Measurements from ENCODE around the gene MAD1L1. TPM values are rescaled to one million over a fixed set of nuclear protein-coding genes. Genes with fewer than 3 reads are reported as not detected.

The MAD1L1 gene
- total and polyA plus RNA-seq, 7 donors = 11.7 to 17.5 (median 15.6) TPM

DNA sequence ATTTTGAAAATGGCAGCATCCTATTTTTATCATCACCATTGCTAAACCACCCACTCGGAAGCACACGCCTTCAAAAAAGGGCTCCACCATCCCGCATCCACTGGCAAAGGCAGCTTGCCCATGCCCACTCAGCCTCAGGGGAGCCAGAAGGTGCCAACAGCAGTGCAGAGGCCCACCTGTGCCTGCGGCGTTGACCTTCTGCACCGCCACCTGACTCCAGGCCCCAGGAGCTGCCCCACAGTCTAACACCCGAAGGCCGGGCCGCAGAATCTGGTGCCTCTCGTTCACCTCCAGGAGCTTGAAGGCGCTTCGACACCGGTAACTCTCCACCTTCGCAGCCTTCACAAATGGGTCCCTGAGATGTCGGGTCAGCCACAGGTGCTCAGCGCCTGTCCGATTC, 6.5 kb upstream of the MAD1L1 start:
- Histone ChIP-seq H3K27ac (no peak overlapping the region), H3K4me1 (peaks cover 9% of the 10 kb centered on the region), H3K36me3 (ENCODE audit: insufficient read depth in 1 of 2, low read depth in 1 of 2) (peaks cover 0 to 53% of the 10 kb centered on the region in 2 donors), H3K9me3 (no peaks in the 10 kb centered on the region), H3K27me3 (ENCODE audit: insufficient read depth in 3 of 3, low read length in 2 of 3) (no peaks in the 10 kb centered on the region), H3K4me3 (no peak overlapping the region)
- intact Hi-C loops (cut with DNase I) = no loop called here
- TF ChIP-seq, protein P1, sequence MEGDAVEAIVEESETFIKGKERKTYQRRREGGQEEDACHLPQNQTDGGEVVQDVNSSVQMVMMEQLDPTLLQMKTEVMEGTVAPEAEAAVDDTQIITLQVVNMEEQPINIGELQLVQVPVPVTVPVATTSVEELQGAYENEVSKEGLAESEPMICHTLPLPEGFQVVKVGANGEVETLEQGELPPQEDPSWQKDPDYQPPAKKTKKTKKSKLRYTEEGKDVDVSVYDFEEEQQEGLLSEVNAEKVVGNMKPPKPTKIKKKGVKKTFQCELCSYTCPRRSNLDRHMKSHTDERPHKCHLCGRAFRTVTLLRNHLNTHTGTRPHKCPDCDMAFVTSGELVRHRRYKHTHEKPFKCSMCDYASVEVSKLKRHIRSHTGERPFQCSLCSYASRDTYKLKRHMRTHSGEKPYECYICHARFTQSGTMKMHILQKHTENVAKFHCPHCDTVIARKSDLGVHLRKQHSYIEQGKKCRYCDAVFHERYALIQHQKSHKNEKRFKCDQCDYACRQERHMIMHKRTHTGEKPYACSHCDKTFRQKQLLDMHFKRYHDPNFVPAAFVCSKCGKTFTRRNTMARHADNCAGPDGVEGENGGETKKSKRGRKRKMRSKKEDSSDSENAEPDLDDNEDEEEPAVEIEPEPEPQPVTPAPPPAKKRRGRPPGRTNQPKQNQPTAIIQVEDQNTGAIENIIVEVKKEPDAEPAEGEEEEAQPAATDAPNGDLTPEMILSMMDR (IDR thresholded peaks at IDR 0.05) = no peak
- 97 to 98% (median 97%) methylated on average over 17 of the region's 17 CpGs for WGBS, 3 donors
- no peak for ATAC-seq
- no peak for DNase-seq

DNA sequence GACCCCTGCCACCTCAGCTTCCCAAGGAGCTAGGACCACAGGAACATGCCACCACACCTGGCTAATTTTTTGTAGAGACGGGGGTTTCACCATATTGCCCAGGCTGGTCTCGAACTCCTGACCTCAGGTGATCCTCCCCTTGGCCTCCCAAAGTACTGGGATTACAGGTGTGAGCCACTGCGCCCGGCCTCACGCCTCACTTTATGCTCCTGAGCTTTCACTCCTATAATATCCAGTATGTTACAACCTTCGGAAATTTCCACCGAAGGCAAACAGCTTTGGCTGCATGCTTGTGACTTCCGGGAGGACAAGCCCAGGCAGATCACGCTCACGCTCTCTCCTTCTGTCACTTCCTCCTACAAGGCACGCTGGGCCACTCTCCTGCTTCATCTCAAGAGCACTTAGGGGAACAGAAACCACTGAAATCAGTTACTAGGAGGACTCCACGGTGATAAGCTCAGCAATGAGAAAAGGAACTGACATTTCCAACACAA, 4.4 kb upstream of the MAD1L1 start:
- intact Hi-C loops (cut with DNase I) = no loop called here
- peaks cover 9% of the 10 kb centered on the region for H3K4me1 ChIP-seq
- H3K36me3 ChIP-seq (ENCODE audit: insufficient read depth in 1 of 2, low read depth in 1 of 2) = peaks cover 0 to 57% of the 10 kb centered on the region in 2 donors
- no peak overlapping the region for H3K4me3 ChIP-seq
- no peaks in the 10 kb centered on the region for H3K27me3 ChIP-seq (ENCODE audit: insufficient read depth in 3 of 3, low read length in 2 of 3)
- DNase-seq = no peak
- TF ChIP-seq, protein P1 (IDR thresholded peaks at IDR 0.05) = no peak
- H3K9me3 ChIP-seq = no peaks in the 10 kb centered on the region
- H3K27ac ChIP-seq = no peak overlapping the region
- ATAC-seq = no peak
- 83 to 88% (median 87%) methylated on average over 12 of the region's 12 CpGs for WGBS, 3 donors

GRCh38 chr7:2233926-2234325, 1.2 kb upstream of the MAD1L1 start:
- intact Hi-C loops (cut with DNase I) = no loop called here
- Histone ChIP-seq H3K36me3 (ENCODE audit: insufficient read depth in 1 of 2, low read depth in 1 of 2) (peaks cover 0 to 61% of the 10 kb centered on the region in 2 donors), H3K27me3 (ENCODE audit: insufficient read depth in 3 of 3, low read length in 2 of 3) (no peaks in the 10 kb centered on the region), H3K4me3 (no peak overlapping the region), H3K4me1 (peaks cover 20% of the 10 kb centered on the region), H3K9me3 (no peaks in the 10 kb centered on the region), H3K27ac (no peak overlapping the region)
- TF ChIP-seq, protein P1 (IDR thresholded peaks at IDR 0.05) = no peak
- DNase-seq (no peak), ATAC-seq (no peak)
- WGBS, 3 donors = 63 to 84% (median 74%) methylated on average over 3 of the region's 3 CpGs

GRCh38 chr7:2231992-2232765, 566 bp downstream of the MAD1L1 start:
- no peaks in the 10 kb centered on the region for H3K9me3 ChIP-seq
- ATAC-seq (peak; percentile 43 to 54 (median 49)), DNase-seq (no peak)
- peaks cover 20% of the 10 kb centered on the region for H3K4me1 ChIP-seq
- 2 to 3% (median 2%) methylated on average over 27 to 46 of the region's 46 CpGs for WGBS, 3 donors
- intact Hi-C loops (cut with DNase I) = no loop called here
- peak overlapping the region; percentile 66 for H3K27ac ChIP-seq
- peaks cover 0 to 61% of the 10 kb centered on the region in 2 donors for H3K36me3 ChIP-seq (ENCODE audit: insufficient read depth in 1 of 2, low read depth in 1 of 2)
- TF ChIP-seq, protein P1 (IDR thresholded peaks at IDR 0.05) = no peak
- no peaks in the 10 kb centered on the region for H3K27me3 ChIP-seq (ENCODE audit: insufficient read depth in 3 of 3, low read length in 2 of 3)
- peak overlapping the region; percentile 86 for H3K4me3 ChIP-seq
